Left lobe of liver (tissue), 2 donors: Measurements from ENCODE around the gene RFX7. TPM values are rescaled to one million over a fixed set of nuclear protein-coding genes. Genes with fewer than 3 reads are reported as not detected.

ENCODE experiments used
- ATAC-seq: fragments of 200-7000 bp; cut with Tn5 transposase; one replicate; pipeline ENCODE4 v1.9.1; 2020; ENCODE audit warnings: mild to moderate bottlenecking, moderate library complexity
- DNase-seq: peaks from one replicate; pipeline ENCODE4 v3.0.0-alpha.2; 2020; ENCODE audit warnings: low spot score
- total RNA-seq: library from RNA; stranded (reverse); gene quantifications from one replicate; pipeline ENCODE4 v1.2.1, GENCODE V29; 2021
- donor health status: DM: no; HTN: no; CAD: no; lungs with moderate emphysema.
- donor health status: DM: no; HTN: yes; CAD: no.

Gene RFX7
- total RNA-seq, 1 donor from 2014 or later, result 5.5 TPM

GRCh38 chr15:56148064-56148463, 95.6 kb downstream of the RFX7 start:
- ATAC-seq (no peak), DNase-seq (no peak)

GRCh38 chr15:56146756-56147155, 96.9 kb downstream of the RFX7 start:
- ATAC-seq, result no peak
- DNase-seq, result no peak

DNA sequence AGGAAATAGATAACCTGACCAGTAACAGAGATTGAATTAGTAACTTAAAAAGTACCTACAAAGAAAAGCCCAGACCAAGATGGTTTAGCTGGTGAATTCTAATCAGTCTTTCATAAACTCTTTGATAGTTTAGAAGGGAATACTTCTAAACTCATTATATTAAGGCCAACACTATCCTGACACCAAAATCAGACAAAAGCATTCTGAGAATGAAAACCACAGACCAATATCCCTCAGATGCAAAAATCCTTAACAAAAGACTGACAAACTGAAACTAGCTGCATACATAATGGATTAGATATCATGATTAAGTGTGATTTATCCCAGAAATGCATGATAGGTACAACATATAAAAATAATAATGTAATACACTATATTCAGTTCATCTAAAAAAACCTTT, 115.6 kb downstream of the RFX7 start:
- no peak for DNase-seq
- ATAC-seq, result no peak

- no peak for DNase-seq
- ATAC-seq, result no peak
These were observed 117.3 kb downstream of the RFX7 start for GRCh38 chr15:56126409-56126808.

DNA sequence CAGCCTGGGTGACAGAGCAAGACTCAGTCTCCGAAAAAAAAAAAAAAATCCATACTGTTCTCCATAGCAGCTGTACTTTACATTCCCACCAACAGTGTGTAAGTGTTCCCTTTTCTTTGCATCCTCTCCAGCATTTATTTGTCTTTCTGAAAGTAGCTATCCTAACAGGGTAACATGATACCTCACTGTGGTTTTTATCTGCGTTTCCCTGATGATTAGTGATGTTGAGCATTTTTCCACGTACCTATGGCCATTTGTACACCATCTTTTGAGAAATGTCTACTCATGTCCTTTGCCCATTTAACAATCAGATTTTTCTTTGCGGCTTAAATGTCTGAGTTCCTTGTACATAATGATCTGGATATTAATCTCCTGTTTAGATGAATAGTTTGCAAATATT, 119.3 kb downstream of the RFX7 start:
- no peak for DNase-seq
- ATAC-seq, result no peak

GRCh38 chr15:56105855-56106254, 137.8 kb downstream of the RFX7 start:
- ATAC-seq, result no peak
- no peak for DNase-seq

GRCh38 chr15:56102441-56102840, 141.2 kb downstream of the RFX7 start:
- ATAC-seq, result no peak

GRCh38 chr15:56099311-56099710, 144.4 kb downstream of the RFX7 start:
- no peak for ATAC-seq
- no peak for DNase-seq

More at GRCh38 chr15:56102441-56102840, 141.2 kb downstream of the RFX7 start:
- DNase-seq, result no peak

GRCh38 chr15:56098195-56098863, 145.3 kb downstream of the RFX7 start:
- ATAC-seq (no peak), DNase-seq (no peak)

DNA sequence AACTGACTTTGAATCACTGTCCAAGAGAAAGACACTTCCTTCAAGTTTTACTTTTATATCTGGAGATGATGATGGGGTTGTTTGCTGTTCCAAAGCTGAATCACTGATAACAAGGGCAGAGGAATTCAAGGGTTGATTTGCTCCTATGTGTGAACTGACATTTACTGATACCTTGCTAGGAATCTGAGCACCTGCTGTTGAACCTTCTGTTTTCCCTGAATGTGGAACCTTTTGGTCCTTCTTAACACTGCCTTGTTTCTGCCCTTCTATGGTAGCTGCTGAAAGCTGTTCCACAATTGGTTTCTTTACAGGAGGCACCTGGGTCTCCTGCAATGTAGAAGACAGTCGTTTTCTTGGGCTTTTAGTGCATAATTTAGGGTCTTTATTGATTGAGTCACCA, 148.3 kb downstream of the RFX7 start:
- DNase-seq (no peak), ATAC-seq (no peak)

DNA sequence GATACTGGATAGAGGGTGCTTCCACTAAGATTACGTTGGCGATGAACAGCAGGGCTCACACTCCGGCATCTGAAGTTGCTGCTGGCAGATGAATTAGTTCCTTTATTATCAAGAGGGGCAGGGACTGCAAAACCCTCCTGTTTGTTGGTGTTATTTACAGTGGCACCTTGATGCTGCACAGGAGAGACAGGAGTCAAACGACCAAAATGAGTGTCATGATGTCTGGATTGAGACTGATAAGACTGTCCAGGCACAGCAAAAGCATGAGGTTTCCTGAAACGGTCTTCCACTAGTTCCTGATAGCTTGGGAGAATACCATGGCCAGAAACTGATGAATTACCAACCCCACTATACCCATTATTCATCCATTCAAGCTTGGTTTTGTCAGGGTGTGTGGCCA, 149.5 kb downstream of the RFX7 start:
- ATAC-seq (no peak), DNase-seq (no peak)

DNA sequence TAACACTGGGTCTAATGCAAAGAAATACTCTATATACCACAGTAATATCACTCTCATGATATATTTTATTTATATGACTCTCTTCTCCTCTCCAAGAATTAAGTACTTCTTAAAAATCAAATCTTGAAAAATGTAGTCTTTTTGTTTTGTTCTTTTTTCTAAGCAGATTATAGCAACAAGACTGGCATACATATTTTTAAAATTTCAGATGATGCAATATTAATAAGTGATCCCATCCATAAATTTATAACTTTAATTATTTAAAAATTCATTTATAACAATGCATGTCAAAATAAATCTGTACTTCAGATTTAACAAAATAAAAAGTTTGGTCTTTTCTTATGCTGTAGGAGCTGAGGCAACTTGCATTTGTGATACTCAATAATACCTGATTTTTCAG, 155.3 kb downstream of the RFX7 start:
- no peak for ATAC-seq

GRCh38 chr15:56086566-56086965, 157.1 kb downstream of the RFX7 start:
- no peak for ATAC-seq
- DNase-seq, result no peak

More for the DNA sequence above, 155.3 kb downstream of the RFX7 start:
- no peak for DNase-seq

DNA sequence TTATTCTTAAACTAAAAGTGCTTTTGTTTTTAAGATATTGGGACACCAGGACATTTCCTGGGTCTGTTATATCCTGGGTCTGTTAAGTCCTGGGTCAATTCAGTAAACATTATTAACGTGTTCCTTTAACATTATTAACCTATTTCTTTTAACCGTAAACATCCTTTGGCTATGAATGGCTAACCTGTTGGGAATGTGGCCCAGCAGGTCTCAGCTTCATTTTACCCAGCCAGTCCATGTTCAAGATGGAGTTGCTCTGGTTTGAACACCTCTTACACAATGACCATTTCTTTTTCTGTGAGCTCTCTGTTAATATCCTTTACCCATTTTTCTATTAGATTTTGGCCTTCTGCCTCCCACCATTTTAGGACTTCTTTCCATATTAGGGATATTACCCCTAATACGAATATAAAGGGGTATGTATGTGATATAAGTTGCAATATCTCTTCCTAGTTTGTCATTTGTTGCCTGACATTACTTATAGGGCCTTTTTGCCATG, 161.4 kb downstream of the RFX7 start:
- no peak for ATAC-seq
- DNase-seq, result no peak

GRCh38 chr15:56077081-56077480, 166.6 kb downstream of the RFX7 start:
- ATAC-seq (no peak), DNase-seq (no peak)

DNA sequence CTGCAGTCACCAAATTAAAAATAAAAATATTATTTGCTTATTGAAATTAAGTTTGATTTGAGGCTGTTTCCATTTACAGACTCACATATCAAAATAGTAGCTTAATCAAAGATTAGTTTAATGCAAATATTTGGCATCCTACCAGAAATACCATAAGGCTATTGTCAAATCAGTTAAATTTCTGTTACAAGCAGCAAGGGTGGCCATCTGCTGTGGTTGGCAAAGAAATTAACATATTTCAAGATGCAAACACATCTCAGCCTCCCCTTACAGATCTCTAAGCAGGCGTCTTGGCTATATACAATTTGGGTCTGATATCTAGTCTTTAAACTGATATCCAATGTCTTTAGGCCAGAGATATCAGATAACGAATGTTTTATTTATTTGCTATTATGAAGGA, 167.0 kb downstream of the RFX7 start:
- ATAC-seq (no peak), DNase-seq (no peak)

DNA sequence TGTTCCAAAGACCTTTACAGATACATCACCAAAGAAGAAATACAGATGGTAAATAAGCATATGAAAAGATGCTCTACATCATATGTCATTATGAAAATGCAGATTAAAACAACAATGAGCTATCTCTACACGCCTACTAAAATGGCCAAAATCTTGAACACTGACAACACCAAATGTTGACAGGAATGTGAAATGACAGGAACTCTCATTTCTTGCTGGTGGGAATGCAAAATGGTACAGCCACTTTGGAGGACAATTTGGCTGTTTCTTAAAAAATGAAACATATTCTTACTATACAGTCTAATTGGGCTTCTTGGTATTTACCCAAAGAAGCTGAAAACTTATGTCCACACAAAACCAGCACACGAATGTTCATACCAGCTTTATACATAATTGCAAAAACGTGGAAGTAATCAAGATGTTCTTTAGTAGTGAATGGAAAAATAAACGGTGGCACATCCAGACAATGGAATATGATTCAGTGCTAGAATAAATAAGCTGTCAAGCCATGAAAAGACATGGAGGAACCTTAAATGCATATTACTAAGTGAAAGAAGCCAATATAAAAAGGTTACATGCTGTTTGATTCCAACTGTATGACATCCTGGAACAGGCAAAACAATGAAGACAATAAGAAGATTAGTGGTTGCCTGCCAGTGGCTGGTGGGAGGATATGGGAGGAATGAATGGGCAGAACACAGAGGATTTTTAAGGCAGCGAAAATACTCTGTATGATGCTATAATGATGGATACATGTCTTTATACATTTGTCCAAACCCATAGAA, 169.0 kb downstream of the RFX7 start:
- ATAC-seq (no peak), DNase-seq (no peak)

DNA sequence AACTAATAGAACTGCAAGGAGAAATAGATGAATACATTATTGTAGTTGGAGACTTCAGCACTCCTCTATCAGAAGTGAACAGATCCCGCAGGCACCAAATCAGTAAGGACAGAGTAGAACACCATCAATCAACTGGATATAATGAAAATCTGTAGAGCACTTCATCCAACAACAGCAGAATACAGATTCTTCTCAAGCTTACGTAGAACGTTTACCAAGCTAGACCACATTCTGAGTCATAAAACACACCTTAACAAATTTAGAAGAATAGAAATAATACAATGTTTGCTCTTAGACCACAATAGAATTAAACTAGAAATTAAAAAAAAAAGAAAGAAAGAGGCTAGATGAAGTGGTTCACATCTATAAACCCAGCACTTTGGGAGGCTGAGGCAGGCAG, 179.5 kb downstream of the RFX7 start:
- ATAC-seq (no peak), DNase-seq (no peak)

DNA sequence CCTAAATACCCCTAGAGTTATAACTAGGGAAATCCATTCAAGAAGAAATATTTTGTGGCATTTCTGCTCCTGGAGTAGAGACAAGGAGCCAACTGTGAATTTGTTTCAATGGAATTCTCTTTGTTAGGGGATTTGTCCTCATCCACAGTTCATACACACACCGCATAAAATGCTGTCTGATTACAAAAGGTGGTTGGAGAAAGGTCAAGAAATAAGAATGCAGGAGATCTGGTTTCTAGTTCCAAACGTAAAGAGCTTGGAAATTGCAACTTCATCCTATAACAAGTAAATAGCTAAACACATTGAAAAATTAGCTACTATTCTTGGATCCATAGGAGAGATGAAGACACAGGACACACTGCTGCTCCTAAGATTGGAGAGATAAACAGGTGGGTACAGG, 184.0 kb downstream of the RFX7 start:
- no peak for ATAC-seq
- no peak for DNase-seq

GRCh38 chr15:56058986-56059385, 184.7 kb downstream of the RFX7 start:
- ATAC-seq (no peak), DNase-seq (no peak)

GRCh38 chr15:56056626-56057025, 187.1 kb downstream of the RFX7 start:
- no peak for DNase-seq
- no peak for ATAC-seq

DNA sequence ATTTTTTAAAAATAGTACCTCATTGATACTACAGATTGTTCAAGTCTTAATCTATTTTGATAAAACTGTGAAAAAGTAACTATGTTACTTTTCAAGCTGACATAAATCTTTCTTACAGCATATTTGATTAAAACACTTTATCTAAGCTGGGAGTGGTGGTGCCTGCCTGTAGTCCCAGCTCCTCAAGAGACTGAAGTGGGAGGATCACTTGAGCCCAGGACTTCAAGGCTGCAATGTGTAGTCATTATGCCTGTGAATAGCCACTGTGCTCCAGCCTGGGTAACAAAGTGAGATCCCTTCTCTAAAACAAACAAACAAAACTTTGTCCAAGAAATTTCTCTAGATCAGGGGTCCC, 190.7 kb downstream of the RFX7 start:
- ATAC-seq, result no peak
- no peak for DNase-seq
